Stimulated activated CD8-positive, alpha-beta memory T cell treated with anti-CD3 and anti-CD28 coated beads, Interleukin-7, amount 100 ng/mL, for 1 hour (primary cell): ENCODE measurements around the gene PDCL2.
"Not testable (repeated sequence)": the region's sequence is repeated elsewhere in the genome, so short reads cannot be mapped to it uniquely, and the experiment has no call there.

Experiments
- DNase-seq, 2 donors: peaks; one replicate each; pipeline ENCODE4 v3.0.0-alpha.2; 2020; ENCODE audit warnings: low read depth in 2 of 2

The PDCL2 gene, protein sequence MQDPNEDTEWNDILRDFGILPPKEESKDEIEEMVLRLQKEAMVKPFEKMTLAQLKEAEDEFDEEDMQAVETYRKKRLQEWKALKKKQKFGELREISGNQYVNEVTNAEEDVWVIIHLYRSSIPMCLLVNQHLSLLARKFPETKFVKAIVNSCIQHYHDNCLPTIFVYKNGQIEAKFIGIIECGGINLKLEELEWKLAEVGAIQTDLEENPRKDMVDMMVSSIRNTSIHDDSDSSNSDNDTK

DNA sequence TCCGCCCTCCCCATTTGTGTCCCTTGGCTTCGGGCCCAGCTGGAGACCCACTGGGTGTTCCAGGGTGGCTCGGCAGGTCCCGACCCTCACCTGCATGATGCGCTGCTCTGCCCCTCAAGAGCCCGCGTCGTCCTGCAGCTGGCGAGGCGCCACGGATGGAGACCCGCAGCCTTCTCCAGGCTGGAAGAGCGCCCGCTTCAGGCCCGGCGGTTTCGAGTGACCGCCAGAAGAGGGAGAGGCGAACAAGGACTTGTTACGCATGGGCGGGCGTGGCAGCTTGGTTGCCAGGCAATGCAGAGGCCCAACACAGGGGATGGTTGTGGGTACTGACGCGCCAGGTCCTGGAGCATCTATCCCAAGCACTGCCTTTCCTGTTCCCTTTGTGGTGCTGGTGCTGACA is at the start of gene PDCL2:
PDCL2 (minus strand) TSS at position 232 of the 400 bp plus-strand sequence; CDS start at position 96, 136 bp downstream.
- no peak for DNase-seq

DNA sequence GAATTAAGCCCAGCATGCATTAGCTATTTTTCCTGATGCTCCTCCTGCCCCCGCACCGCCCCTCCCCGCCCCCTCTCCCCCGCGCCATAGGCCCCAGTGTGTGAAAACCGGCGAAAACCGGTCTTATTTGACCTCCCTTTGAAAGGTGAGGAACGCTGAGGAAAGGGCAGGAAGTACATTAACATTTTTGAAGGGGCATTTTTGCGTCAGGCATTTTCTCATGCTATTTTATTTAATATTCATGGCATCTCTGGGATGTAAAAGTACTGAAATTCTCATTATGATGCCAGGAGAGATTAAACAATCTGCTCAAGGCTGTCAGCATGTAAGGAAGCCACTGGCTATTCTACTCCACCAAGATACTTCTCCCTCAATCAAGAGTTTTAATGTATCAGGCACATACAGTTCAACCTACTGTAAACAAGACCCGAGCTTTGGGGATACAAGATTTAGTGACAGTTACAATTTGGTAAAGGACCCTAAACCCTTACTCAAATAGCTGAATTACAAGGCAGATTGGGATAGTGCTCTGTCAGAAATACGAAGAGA is 45.3 kb upstream of the PDCL2 start:
- DNase-seq: no peak

DNA sequence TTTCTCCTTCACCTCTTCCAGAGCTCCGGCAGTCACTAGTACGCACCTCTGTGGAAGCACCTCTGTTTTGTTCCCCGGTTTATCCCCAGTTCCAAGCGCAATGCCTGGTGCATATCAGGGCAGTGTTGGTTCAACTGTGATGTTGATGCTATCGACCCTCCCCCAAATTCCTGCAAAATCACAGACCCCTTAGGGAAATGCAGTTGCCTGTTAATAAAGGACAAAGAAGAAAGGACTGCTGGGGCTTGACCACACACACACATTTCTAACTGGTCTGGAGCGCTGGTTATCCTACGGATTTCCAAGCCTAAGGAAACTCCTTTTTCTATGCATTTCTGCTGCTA is 44.6 kb upstream of the PDCL2 start:
- no peak for DNase-seq

DNA sequence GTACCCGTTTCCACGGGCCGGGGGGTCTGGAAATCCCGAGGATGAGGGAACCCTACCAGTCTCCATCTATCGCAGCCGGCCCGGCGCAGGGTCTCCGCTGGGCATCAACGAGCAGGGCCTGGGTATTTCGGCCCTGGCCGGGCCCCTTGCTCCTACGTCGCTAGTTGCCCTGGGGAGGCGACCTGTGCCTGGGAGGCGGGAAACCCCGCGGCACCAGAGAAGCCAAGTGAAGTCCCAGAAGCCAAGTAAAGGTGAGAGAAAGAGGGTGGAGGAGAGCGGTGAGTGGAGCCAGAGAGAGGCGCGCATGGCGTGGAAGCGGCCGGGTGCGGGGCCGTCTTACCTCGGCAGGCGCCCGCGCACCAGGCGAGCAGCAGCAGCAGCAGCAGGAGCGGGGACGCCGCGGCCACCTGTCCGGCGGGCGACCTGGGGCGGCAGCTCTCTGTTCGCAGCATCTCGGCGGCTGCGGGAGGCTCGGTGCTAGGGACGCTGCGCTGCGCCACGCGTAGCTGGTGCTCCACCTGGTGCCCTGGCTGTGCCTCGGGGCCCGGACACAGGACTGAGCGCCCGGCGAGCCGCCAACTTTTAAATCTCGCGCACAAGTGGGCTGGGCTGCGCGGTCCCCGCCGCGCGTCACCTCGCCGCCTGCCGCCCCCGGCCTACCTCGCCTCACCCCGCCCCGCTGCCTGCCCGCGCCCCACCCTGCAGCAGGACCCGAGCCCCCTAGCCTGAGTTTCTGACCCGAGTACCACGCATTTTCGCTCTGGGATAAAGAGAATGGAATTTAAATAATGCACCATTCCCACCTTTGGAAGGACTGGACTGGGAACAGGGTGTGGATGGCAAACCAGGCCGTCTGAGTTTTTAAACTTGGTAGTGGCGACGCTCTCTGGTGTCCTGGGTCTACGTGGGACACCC is 44.0 kb upstream of the PDCL2 start, which contains the start of gene NMU:
NMU (minus strand) TSS at position 558 of the 915 bp plus-strand sequence; CDS start at position 452, 106 bp downstream.
- DNase-seq: no peak

DNA sequence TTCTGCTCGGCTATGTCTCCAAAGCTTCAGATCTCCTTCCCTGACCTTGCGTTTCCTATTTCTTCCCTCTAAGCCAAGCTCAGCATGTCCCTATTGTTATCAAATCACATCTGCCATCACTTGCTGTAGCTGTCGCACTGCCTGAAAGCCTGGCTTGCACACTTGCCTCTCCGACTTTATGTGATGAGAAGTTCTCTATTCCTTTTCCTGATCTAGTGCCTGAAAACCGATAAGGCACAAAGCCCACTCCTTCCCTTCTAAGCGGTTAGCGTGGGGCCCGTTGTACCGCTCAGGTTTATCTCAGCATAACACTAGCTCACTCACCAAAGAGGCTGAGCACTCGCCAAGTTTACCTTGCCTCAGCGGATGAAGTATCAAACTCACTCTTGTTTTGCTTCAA is 43.2 kb upstream of the PDCL2 start:
- DNase-seq: no peak

DNA sequence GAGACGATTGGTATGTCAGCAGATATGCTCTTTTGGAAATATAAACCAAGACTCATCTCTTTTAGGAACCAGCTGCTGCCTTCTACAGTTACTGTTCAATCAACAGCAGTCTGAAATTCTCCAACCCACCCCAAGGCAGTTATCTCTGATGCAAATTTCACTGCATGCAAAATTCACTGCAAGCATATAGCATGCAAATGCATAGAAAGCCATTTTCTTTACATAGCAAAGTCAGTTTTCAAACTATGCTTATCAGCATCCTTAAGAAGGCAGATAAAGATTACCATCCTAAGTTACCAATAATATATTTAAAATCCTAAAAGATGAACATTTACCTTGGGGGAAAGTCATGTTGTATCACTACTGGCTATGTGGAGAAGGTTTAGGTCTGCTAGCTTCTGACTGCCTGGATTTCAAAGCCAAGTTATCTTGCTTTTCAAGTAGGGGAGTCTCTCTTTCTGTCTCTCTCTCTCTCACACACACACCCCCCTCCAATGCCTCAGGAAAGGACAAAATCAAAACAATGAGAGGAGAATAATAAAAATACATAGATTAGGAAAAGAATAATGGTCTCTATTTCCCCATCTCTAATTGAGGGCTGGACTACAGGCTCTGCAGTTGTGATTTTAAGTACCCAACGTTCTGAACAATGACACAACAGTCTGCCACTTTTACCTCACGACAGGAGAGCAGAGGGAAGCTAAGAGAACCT is 42.5 kb upstream of the PDCL2 start:
- no peak for DNase-seq

DNA sequence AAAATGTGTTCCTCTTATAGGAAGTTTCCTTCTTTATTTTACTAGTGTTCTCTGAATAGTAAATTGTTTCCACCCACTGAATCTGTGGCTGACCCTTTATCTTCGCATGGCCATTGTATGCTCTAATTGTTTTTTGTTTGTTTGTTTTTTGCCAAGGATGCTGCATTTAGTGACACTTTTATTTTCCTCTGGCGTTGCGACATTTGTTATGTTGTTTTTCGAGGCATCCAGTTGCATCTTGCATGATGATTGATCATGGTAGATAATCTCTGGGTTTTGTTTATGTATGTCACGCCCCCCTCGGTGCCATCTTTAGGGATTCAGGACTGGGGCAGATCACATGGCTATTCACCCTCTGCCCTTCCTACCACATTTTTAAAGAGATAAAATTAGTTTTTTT is 41.9 kb upstream of the PDCL2 start:
- DNase-seq: no peak

DNA sequence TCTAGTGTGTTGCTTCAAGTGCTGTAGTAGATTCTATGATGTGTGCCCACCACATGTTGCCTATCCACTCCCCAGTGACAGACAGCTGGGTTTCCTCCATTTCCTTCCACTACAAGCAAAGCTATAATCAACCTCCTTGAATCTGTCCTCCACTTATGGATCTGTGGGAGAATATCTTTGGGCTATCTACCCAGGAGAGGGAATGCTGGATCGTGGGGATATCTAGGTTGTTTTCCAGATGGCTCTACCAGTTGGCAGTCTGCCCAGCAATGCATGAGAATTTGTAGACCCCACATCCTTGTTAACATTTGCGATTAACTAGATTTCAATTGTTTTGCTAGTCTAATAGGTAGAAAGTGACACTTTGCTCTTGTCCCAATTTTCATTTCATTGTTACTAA is 33.8 kb upstream of the PDCL2 start:
- DNase-seq: no peak

DNA sequence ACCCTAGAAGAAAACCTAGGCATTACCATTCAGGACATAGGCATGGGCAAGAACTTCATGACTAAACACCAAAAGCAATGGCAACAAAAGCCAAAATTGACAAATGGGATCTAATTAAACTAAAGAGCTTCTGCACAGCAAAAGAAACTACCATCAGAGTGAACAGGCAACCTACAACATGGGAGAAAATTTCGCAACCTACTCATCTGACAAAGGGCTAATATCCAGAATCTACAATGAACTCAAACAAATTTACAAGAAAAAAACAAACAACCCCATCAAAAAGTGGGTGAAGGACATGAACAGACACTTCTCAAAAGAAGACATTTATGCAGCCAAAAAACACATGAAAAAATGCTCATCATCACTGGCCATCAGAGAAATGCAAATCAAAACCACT is 32.0 kb upstream of the PDCL2 start:
- DNase-seq: not testable (repeated sequence)

DNA sequence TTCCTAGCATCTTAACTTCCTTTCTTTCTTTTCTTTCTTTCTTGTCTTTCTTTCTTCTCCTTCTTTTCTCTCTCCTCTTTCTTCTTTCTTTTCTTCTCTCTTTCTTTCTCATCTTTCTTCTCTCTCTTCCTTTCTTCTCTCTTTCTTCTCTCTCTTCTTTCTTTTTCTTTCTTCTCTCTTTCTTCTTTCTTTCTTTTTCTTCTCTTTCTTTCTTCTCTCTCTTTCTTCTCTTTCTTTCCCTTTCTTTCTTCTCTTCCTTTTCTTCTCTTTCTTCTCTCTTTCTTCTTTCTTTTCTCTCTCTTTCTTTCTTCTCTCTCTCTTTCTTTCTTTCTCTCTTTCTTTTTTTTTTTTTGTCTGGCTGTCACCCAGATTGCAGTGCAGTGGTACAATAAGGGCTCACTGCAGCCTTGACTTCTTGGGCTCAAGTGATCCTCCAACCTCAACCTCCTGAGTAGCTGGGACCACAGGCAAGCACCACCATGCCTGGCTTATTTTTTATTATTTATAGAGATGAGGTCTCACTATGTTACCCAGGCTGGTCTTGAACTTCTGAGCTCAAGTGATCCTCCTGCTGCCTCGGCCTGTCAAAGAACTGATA is 26.6 kb upstream of the PDCL2 start:
- DNase-seq: no peak

DNA sequence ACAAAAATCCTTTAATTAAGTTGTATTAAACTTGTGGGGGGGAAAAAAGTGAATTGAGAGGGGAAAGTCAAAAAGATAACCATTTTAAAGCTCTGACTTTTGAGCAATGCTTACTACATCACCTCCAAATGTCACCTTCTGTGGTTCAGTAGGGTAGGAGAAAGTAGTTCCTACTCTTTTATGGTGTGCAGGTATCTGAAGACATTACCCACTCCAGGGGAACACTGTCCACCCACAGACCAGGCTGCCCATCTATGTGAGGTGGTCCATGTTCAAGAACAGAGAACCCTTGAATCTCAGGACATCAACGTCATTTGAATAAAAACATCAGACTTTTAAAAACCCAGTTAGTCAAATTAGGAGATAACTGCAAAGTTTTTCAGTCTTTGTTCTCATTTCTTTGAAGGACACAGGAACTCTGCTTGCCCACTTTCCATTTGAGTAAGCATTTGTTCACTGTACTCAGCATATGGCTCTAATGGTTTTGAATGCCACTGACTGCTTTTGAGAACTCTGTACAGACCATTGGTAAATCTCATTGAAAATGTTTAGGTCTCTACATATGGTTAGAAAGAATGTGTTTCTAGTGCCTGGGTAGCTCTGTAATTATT is 25.6 kb upstream of the PDCL2 start:
- DNase-seq: no peak

DNA sequence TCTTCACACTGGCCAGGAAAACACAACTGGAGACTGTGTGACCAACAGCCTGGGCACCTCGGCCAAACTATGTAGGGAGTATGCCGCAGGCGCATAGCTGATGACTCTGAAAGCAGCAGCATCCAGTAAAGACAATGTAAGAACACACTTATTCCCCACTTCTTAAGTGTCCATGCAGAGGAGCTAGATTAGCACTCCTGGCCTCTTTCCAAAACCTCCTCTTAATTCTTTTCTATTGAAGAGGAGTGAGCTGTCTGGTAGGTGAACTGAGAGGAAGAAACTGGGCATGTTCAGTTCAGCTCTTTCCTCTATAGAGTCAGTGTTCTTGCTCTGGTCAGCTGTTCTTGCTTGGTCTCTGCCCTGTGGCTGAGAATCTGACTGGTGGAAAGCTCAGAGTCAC is 23.0 kb upstream of the PDCL2 start:
- no peak for DNase-seq

DNA sequence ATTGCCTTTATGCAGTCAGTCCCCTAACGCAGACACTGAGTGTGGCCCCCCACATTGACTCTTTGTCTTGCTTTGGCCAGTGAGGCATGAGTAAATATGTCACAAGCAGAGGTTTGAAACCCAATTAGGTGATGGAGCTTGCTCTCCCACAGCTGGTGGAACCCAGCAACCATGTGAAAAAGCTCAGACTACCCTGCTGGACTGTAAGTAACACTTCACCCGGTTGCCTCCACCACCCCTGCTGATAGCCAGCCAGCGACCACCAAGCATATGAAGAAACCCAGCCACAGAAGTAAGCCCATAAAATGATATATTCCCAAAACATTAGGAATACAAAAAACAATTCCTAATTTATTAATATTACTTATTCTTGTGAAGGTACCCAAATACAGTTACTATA is 21.6 kb upstream of the PDCL2 start:
- no peak for DNase-seq

DNA sequence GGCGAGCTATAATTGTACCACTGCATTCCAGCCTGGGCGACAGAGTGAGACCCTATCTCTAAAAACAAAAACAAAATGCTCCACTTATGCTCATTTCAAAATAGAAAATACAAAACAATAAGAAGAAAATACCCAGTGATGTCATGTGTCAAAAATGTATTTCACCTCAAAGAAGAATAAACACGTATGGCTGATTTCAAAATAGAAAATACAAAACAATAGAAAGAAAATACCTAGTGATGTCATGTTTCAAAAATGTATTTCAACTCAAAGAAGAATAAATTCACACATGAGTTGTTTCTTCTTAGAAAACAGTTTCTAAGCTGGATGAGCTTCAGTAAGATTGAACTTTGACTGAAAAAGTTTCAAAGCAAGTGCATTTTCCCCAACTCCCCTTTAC is 20.3 kb upstream of the PDCL2 start:
- DNase-seq: no peak

DNA sequence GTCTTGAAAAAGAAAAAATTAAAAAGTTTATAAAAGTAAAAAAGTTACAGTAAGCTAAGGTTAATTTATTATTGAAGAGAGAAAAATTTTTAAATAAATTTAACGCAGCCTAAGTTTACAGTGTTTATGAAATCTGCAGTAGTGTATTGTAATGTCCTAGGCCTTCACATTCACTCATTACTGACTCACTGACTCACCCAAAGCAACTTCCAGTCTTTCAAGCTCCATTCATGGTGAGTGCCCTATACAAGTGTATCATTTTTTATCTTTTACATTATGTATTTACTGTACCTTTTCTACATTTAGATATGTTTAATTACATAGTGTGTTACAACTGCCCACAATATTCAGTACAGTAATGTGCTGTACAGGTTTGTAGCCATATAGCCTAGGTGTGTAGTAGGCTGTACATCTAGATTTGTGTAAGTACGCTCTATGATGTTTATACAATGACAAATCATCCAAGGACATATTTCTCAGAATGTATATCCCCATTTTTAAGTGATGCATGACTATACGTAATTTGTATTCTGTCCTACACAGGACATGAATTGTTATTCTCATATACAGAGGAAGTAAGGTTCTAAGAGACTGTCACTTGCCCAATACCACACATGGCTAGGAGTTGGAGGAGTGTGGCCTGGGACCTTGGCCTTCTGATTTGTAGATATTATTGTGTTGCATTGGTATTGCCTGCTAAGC is 19.5 kb upstream of the PDCL2 start:
- DNase-seq: no peak

DNA sequence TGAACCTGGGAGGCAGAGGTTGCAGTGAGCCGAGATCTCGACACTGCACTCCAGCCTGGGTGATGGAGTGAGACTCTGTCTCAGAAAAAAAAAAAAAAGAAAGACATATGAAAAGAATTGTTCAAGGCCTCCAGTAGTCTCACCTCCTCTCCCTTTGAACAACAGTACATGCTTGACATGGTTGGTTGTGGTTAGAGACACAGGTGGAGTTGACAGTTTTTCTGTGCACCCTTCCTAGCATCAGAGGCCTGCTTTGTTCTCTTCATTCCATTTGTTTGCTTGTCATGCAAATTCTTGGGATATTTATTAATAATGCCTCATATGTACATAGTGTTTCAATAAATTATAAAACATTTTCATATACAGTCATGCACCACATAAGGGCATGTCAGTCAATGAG is 18.3 kb upstream of the PDCL2 start:
- no peak for DNase-seq

DNA sequence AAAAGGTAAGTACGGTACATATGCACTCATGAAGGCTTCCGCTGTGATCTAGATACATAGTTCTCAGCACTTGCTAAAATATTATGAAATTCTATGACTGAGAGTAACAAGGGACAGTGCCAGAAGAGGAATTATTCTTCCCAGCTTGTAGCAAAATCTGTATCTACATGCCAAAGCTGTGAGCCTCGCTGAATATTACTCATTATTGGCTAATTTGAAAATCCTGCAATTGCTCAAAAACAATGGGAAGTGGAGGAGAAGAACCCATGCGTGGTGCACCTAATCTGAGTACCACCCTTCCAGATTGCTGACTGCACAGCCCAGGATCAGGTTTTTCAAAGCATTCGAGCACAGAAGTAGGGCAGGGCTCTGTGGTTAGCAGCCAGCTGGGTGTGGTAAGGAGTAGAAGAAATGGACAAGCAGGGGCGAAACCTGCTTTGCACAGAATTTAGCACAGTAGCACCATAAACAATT is 17.4 kb upstream of the PDCL2 start:
- DNase-seq: no peak

DNA sequence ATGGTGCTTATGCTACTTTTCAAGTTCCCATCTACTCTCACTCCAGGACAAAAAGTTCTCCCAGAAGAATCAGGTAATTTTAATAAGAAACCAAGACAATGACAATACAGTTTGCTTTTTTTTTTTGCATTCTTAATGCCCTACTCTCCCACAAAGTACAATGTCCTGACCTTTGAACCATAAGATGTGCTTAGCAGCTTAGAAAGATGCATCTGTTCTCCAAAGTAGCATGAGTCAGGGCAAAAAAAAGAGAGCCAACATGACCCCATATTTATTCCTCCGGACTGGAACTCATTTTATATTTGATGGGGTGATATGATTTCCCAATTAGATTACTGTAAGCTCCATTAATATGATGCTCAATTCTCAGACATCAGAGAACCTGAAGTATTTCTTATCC is 16.5 kb upstream of the PDCL2 start:
- DNase-seq: no peak

DNA sequence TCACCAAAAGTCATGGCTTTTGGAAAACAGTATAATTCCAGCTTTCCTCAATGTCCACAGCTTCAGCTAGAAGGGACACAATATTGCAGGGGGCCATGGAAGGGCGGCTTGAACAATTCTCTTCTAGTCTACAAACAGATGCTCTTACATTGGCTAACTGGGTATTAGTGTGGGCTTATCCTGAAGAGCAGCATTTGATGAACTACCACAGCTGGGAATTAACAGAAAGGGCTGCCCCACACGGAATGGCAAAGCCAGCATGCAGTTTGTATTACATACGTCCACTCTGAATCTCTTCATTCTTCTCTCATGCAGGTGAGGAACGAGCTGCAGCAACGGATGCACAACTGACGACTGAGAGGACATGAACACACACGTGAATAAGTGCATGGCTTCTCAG is 13.0 kb upstream of the PDCL2 start:
- no peak for DNase-seq

DNA sequence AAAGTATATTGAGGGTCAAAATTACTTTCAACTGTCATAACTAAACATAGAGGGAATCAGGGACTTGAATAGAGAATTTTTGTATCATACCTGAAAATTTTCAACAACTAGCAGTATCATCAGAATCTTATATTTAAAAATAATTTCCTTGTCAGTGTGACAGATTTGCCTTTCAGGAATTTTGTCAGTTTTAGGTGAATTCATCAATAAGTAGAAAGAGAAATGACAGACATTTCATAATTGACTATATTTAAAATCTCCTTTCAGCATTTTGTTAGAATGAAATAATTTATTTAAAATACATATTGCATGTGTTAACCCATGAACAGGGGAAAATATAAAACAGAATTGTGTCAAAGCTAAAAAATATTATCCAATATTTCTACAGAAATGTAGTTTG is 8.6 kb upstream of the PDCL2 start:
- no peak for DNase-seq

DNA sequence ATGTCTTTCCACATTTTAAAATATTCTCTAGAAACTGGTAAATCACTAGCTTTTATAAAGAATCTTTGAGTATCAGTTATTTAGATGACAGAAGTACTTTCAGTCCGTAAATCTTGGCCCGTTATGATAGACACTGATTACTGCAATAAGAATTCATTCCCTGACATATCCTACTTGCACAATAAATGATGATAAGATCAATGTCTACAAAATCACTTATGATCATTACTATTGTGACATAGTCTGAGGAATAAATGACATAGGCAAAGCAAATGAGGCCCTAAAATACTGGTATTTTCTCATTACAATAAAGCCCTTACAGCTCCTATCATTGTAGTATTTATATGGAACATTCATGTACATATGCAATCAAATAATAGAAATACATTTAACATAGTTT is 6.6 kb upstream of the PDCL2 start:
- DNase-seq: no peak
